ENCODE data around the gene TERT.
A peak's percentile ranks its signal among the peaks of the same experiment; 100 is the strongest.

The TERT gene

GRCh38 chr5:1259806-1260480 is 34.9 kb downstream of the TERT start:
- Histone ChIP-seq H4K20me1 (peaks cover 0 to 90% (median 15%) of the 10 kb centered on the region in 11 experiments; a peak in 14 of 22 replicates), H3K4me3 (no peak overlapping the region), H3K27me3 (no peaks in the 10 kb centered on the region), H3K9me3 (replicated peaks in 1 of 11) (no peaks in the 10 kb centered on the region), H3K36me3 (peaks cover 0 to 79% (median 54%) of the 10 kb centered on the region in 11 experiments; a peak in 16 of 22 replicates), H3K4me2 (no peak overlapping the region), H3K9ac (no peak overlapping the region), H3K4me1 (peaks cover 0 to 31% (median 15%) of the 10 kb centered on the region in 10 experiments; a peak in 17 of 20 replicates), H3K27ac (no peak overlapping the region)
- TF ChIP-seq Cebpa-rat (IDR thresholded peaks at IDR 0.05): no peak

- no peak for TF ChIP-seq Cebpa-rat (IDR thresholded peaks at IDR 0.05)
- Histone ChIP-seq H3K36me3 (peaks cover 0 to 73% (median 35%) of the 10 kb centered on the region in 11 experiments; a peak in 15 of 22 replicates), H3K27ac (no peak overlapping the region), H4K20me1 (peaks cover 0 to 92% (median 18%) of the 10 kb centered on the region in 11 experiments; a peak in 14 of 22 replicates), H3K9ac (no peak overlapping the region), H3K4me3 (no peak overlapping the region), H3K4me1 (peaks cover 0 to 39% (median 18%) of the 10 kb centered on the region in 10 experiments; a peak in 17 of 20 replicates), H3K9me3 (replicated peaks in 1 of 11) (no peaks in the 10 kb centered on the region), H3K4me2 (no peak overlapping the region), H3K27me3 (no peaks in the 10 kb centered on the region)
These were observed 37.0 kb downstream of the TERT start for GRCh38 chr5:1257841-1258240.

GRCh38 chr5:1257363-1257762 is 37.5 kb downstream of the TERT start:
- Histone ChIP-seq H3K27ac (no peak overlapping the region), H4K20me1 (peaks cover 0 to 87% (median 18%) of the 10 kb centered on the region in 11 experiments; a peak in 14 of 22 replicates), H3K27me3 (no peaks in the 10 kb centered on the region), H3K4me3 (no peak overlapping the region), H3K4me2 (no peak overlapping the region), H3K9me3 (replicated peaks in 1 of 11) (no peaks in the 10 kb centered on the region), H3K4me1 (peaks cover 0 to 39% (median 18%) of the 10 kb centered on the region in 10 experiments; a peak in 17 of 20 replicates), H3K36me3 (peaks cover 0 to 69% (median 30%) of the 10 kb centered on the region in 11 experiments; a peak in 14 of 22 replicates), H3K9ac (no peak overlapping the region)
- TF ChIP-seq Cebpa-rat (IDR thresholded peaks at IDR 0.05): no peak

- TF ChIP-seq Cebpa-rat (IDR thresholded peaks at IDR 0.05): no peak
- Histone ChIP-seq H3K4me1 (peaks cover 0 to 39% (median 18%) of the 10 kb centered on the region in 10 experiments; a peak in 17 of 20 replicates), H3K9ac (no peak overlapping the region), H3K36me3 (peaks cover 0 to 63% (median 25%) of the 10 kb centered on the region in 11 experiments; a peak in 14 of 22 replicates), H4K20me1 (peaks cover 0 to 81% (median 20%) of the 10 kb centered on the region in 11 experiments; a peak in 16 of 22 replicates), H3K9me3 (replicated peaks in 1 of 11) (no peaks in the 10 kb centered on the region), H3K4me3 (no peak overlapping the region), H3K4me2 (no peak overlapping the region), H3K27me3 (no peaks in the 10 kb centered on the region), H3K27ac (no peak overlapping the region)
These were observed 38.1 kb downstream of the TERT start for GRCh38 chr5:1256776-1257175.

- H3K27ac ChIP-seq: no peak overlapping the region
These were observed 39.7 kb downstream of the TERT start for GRCh38 chr5:1255081-1255561.

GRCh38 chr5:1254196-1254595 is 40.7 kb downstream of the TERT start:
- no peaks in the 10 kb centered on the region for H3K27me3 ChIP-seq
- peak overlapping the region in 1 of 11 experiments; percentile 67; a peak in 1 of 22 replicates for H3K4me2 ChIP-seq
- H3K36me3 ChIP-seq: peaks cover 0 to 38% (median 2%) of the 10 kb centered on the region in 11 experiments; a peak in 9 of 22 replicates
- H3K4me1 ChIP-seq: peaks cover 0 to 40% (median 18%) of the 10 kb centered on the region in 10 experiments; a peak in 17 of 20 replicates
- H3K4me3 ChIP-seq: no peak overlapping the region
- H4K20me1 ChIP-seq: peaks cover 0 to 90% (median 31%) of the 10 kb centered on the region in 11 experiments; a peak in 17 of 22 replicates
- H3K9me3 ChIP-seq (replicated peaks in 1 of 11): no peaks in the 10 kb centered on the region
- TF ChIP-seq Cebpa-rat (IDR thresholded peaks at IDR 0.05): no peak
- H3K9ac ChIP-seq: no peak overlapping the region
- no peak overlapping the region for H3K27ac ChIP-seq

More at GRCh38 chr5:1255081-1255561, 39.7 kb downstream of the TERT start:
- Histone ChIP-seq H3K9me3 (replicated peaks in 1 of 11) (no peaks in the 10 kb centered on the region), H3K4me1 (peaks cover 0 to 40% (median 18%) of the 10 kb centered on the region in 10 experiments; a peak in 17 of 20 replicates), H3K9ac (peak overlapping the region in 1 of 11 experiments; percentile 1; a peak in 1 of 22 replicates), H3K4me3 (no peak overlapping the region), H3K27me3 (no peaks in the 10 kb centered on the region), H3K4me2 (peak overlapping the region in 8 of 11 experiments; percentile 35 to 67 (median 59); a peak in 16 of 22 replicates), H4K20me1 (peaks cover 0 to 89% (median 24%) of the 10 kb centered on the region in 11 experiments; a peak in 17 of 22 replicates), H3K36me3 (peaks cover 0 to 46% (median 10%) of the 10 kb centered on the region in 11 experiments; a peak in 10 of 22 replicates)
- TF ChIP-seq Cebpa-rat (IDR thresholded peaks at IDR 0.05): no peak

- H3K27me3 ChIP-seq: peaks cover 0 to 4% (median 0%) of the 10 kb centered on the region in 11 experiments; a peak in 5 of 22 replicates
- peaks cover 0 to 40% (median 18%) of the 10 kb centered on the region in 10 experiments; a peak in 17 of 20 replicates for H3K4me1 ChIP-seq
- no peak overlapping the region for H3K4me2 ChIP-seq
- TF ChIP-seq Cebpa-rat (IDR thresholded peaks at IDR 0.05): no peak
- no peak overlapping the region for H3K9ac ChIP-seq
- H3K36me3 ChIP-seq: peaks cover 0 to 33% (median 0%) of the 10 kb centered on the region in 11 experiments; a peak in 9 of 22 replicates
- H3K9me3 ChIP-seq (replicated peaks in 1 of 11): no peaks in the 10 kb centered on the region
- H4K20me1 ChIP-seq: peaks cover 0 to 90% (median 37%) of the 10 kb centered on the region in 11 experiments; a peak in 17 of 22 replicates
- no peak overlapping the region for H3K27ac ChIP-seq
- no peak overlapping the region for H3K4me3 ChIP-seq
These were observed 41.3 kb downstream of the TERT start for GRCh38 chr5:1253456-1254105.

GRCh38 chr5:1252681-1253080 is 42.2 kb downstream of the TERT start:
- H3K27ac ChIP-seq: no peak overlapping the region

More at GRCh38 chr5:1252681-1253080, 42.2 kb downstream of the TERT start:
- H3K9me3 ChIP-seq (replicated peaks in 1 of 11): no peaks in the 10 kb centered on the region
- H4K20me1 ChIP-seq: peaks cover 0 to 90% (median 42%) of the 10 kb centered on the region in 11 experiments; a peak in 17 of 22 replicates
- peaks cover 0 to 37% (median 17%) of the 10 kb centered on the region in 10 experiments; a peak in 17 of 20 replicates for H3K4me1 ChIP-seq
- peaks cover 0 to 24% (median 0%) of the 10 kb centered on the region in 11 experiments; a peak in 7 of 22 replicates for H3K36me3 ChIP-seq
- H3K27me3 ChIP-seq: peaks cover 3 to 13% (median 7%) of the 10 kb centered on the region in 11 experiments; a peak in 21 of 22 replicates
- TF ChIP-seq Cebpa-rat (IDR thresholded peaks at IDR 0.05): no peak
- no peak overlapping the region for H3K9ac ChIP-seq
- H3K4me3 ChIP-seq: no peak overlapping the region
- H3K4me2 ChIP-seq: no peak overlapping the region
